OCI-LY7 (cell line): ENCODE results near the gene MXD1. TPM values are rescaled to one million over a fixed set of nuclear protein-coding genes. Genes with fewer than 3 reads are reported as not detected.

Experiments used
- BruUV-seq: library from RNA; stranded (reverse); fragments of 400-500 nt; replicated peaks from 2 replicates; lab custom pipeline; 2021; lab: Mats Ljungman, UMichigan
- CTCF ChIA-PET: fragments of 300-600 bp; sonication (Branson Sonifier 250); formaldehyde crosslinking; loops from one replicate; lab custom pipeline; 2022; ENCODE audit warnings: antibody characterized with exemption; ENCODE audit not compliant: unreplicated experiment; lab: Charles Lee
- POLR2A ChIA-PET: fragments of 300-600 bp; sonication (Branson Sonifier 250); formaldehyde crosslinking; loops from one replicate; lab custom pipeline; 2022; ENCODE audit warnings: antibody characterized with exemption; lab: Charles Lee
- DNase-seq: peaks from one replicate; pipeline ENCODE4 v3.0.0-alpha.2; 2015; ENCODE audit warnings: low spot score
- H2AFZ ChIP-seq: fragments of 200-600 bp; sonication (generic), shearing (Covaris generic); 2 replicates; pipeline ENCODE4 v1.6.1; 2014; ENCODE audit warnings: mild to moderate bottlenecking, antibody characterized with exemption, low read length, moderate library complexity
- H3K27ac ChIP-seq: fragments of 200-600 bp; sonication (generic); 2 replicates; pipeline ENCODE4 v1.5.1; 2014; ENCODE audit warnings: mixed run types, low read depth, mild to moderate bottlenecking, moderate library complexity, low read length, inconsistent platforms; ENCODE audit not compliant: poor library complexity, severe bottlenecking
- H3K36me3 ChIP-seq: fragments of 200-600 bp; sonication (generic); 2 replicates; pipeline ENCODE4 v1.6.1; 2014; ENCODE audit warnings: mild to moderate bottlenecking, antibody characterized with exemption, low read length, moderate library complexity, mixed read lengths; ENCODE audit not compliant: insufficient read depth
- H3K4me1 ChIP-seq: fragments of 200-600 bp; sonication (generic); 2 replicates; pipeline ENCODE4 v1.5.1; 2014; ENCODE audit warnings: mild to moderate bottlenecking, low read length; ENCODE audit not compliant: insufficient read depth, poor library complexity, severe bottlenecking
- H3K4me2 ChIP-seq: fragments of 200-600 bp; sonication (generic); 2 replicates; pipeline ENCODE4 v1.6.1; 2014; ENCODE audit warnings: mild to moderate bottlenecking, low read length
- H3K4me3 ChIP-seq: fragments of 200-600 bp; sonication (generic); 2 replicates; pipeline ENCODE4 v1.5.1; 2014; ENCODE audit warnings: mild to moderate bottlenecking, low read depth, low read length; ENCODE audit not compliant: poor library complexity, severe bottlenecking
- H3K79me2 ChIP-seq: fragments of 200-600 bp; sonication (generic); 2 replicates; pipeline ENCODE4 v1.6.1; 2016; ENCODE audit warnings: low read depth, mild to moderate bottlenecking, low read length, moderate library complexity, mixed read lengths; ENCODE audit not compliant: insufficient read depth
- H3K9me2 ChIP-seq: fragments of 200-600 bp; sonication (generic); 2 replicates; pipeline ENCODE4 v1.6.1; 2016; ENCODE audit warnings: mild to moderate bottlenecking, low read length, mixed read lengths; ENCODE audit not compliant: insufficient read depth
- H3K9me3 ChIP-seq: fragments of 200-600 bp; sonication (generic); 2 replicates; pipeline ENCODE4 v1.6.1; 2014; ENCODE audit warnings: mild to moderate bottlenecking, mixed run types, low read length, mixed read lengths
- H4K20me1 ChIP-seq: fragments of 200-600 bp; sonication (generic); 2 replicates; pipeline ENCODE4 v1.6.1; 2014; ENCODE audit warnings: mild to moderate bottlenecking, antibody characterized with exemption, low read length, moderate library complexity, mixed read lengths; ENCODE audit not compliant: insufficient read depth
- EZH2phosphoT487 ChIP-seq: fragments of 200-600 bp; sonication (generic); IDR thresholded peaks from 2 replicates; pipeline ENCODE4 v1.6.1; 2018; ENCODE audit warnings: low read depth, borderline replicate concordance, mild to moderate bottlenecking, mixed run types, antibody characterized with exemption, low read length, moderate library complexity, mixed read lengths
- intact Hi-C: fragments of 100-400 bp; cut with micrococcal nuclease; formaldehyde crosslinking; loops from one replicate; pipeline ENCODE4 v1.10.0; 2022; ENCODE audit not compliant: unreplicated experiment
- total RNA-seq, 2 experiments: library from RNA; depleted of rRNA in 1 of 2; stranded (reverse); fragments of >200 nt in 1 of 2; shearing (Covaris generic) in 1 of 2; gene quantifications; 2 replicates each; pipeline ENCODE4 v1.2.3, GENCODE V29; 2014 to 2022
- TF ChIP-seq, protein P1 (sequence below): fragments of 200-600 bp; sonication (generic); conservative IDR thresholded peaks from 2 replicates; pipeline ENCODE4 v1.5.1; 2014; ENCODE audit warnings: mild to moderate bottlenecking, antibody characterized with exemption, low read length, moderate library complexity, mixed read lengths

The MXD1 gene
- total RNA-seq, 2 experiments from 2014 or later = 2.2 to 2.9 TPM

DNA sequence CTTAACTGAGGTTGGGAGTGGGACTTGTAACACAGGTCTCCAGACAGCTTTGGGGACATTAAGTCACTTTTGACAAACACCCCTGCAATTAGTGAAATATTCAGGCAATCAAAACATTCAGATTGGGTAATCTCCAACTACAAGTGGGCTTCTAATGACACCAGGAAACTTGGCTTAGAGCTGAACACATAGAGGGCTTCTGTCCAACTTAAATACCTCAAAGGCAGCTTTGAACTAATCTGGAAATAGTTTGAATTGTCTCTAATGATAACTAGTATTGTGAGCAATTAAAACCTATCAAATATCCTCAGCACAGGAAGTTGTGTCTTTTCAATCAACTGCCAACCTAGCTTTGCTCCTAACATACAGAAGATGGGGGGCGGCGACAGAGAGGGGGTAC is 51.6 kb downstream of the MXD1 start:
- Histone ChIP-seq H4K20me1 (no peaks in the 10 kb centered on the region), H3K4me3 (no peak overlapping the region), H3K4me1 (no peaks in the 10 kb centered on the region), H3K27ac (no peak overlapping the region), H3K9me3 (no peaks in the 10 kb centered on the region), H3K4me2 (no peak overlapping the region), H2AFZ (no peak overlapping the region), H3K9me2 (no peaks in the 10 kb centered on the region), H3K36me3 (no peaks in the 10 kb centered on the region), H3K79me2 (no peaks in the 10 kb centered on the region)
- TF ChIP-seq, protein P1, sequence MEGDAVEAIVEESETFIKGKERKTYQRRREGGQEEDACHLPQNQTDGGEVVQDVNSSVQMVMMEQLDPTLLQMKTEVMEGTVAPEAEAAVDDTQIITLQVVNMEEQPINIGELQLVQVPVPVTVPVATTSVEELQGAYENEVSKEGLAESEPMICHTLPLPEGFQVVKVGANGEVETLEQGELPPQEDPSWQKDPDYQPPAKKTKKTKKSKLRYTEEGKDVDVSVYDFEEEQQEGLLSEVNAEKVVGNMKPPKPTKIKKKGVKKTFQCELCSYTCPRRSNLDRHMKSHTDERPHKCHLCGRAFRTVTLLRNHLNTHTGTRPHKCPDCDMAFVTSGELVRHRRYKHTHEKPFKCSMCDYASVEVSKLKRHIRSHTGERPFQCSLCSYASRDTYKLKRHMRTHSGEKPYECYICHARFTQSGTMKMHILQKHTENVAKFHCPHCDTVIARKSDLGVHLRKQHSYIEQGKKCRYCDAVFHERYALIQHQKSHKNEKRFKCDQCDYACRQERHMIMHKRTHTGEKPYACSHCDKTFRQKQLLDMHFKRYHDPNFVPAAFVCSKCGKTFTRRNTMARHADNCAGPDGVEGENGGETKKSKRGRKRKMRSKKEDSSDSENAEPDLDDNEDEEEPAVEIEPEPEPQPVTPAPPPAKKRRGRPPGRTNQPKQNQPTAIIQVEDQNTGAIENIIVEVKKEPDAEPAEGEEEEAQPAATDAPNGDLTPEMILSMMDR = no peak
- no peak for TF ChIP-seq EZH2phosphoT487
- no peak for DNase-seq
- POLR2A ChIA-PET = interaction anchor here (0.6 kb wide), 1 partner anchor 72 kb away, joined by 3 read pairs; no protein-coding TSS in a partner anchor
- CTCF ChIA-PET = no interaction called here
- intact Hi-C loops = no loop called here
- BruUV-seq = no TSS peak

- Histone ChIP-seq H3K36me3 (no peaks in the 10 kb centered on the region), H3K9me2 (no peaks in the 10 kb centered on the region), H3K4me3 (no peak overlapping the region), H3K4me2 (no peak overlapping the region), H3K4me1 (no peaks in the 10 kb centered on the region), H3K79me2 (no peaks in the 10 kb centered on the region), H4K20me1 (no peaks in the 10 kb centered on the region), H3K9me3 (no peaks in the 10 kb centered on the region), H2AFZ (no peak overlapping the region), H3K27ac (no peak overlapping the region)
- TF ChIP-seq EZH2phosphoT487 = no peak
- DNase-seq = no peak
- no TSS peak for BruUV-seq
- POLR2A ChIA-PET = no interaction called here
- CTCF ChIA-PET = no interaction called here
- intact Hi-C loops = no loop called here
Measured at GRCh38 chr2:69968609-69969008, 53.7 kb downstream of the MXD1 start.

GRCh38 chr2:69969126-69969983 is 54.4 kb downstream of the MXD1 start:
- H2AFZ ChIP-seq = no peak overlapping the region
- no peaks in the 10 kb centered on the region for H3K79me2 ChIP-seq
- H3K36me3 ChIP-seq = no peaks in the 10 kb centered on the region
- POLR2A ChIA-PET = no interaction called here
- H3K4me3 ChIP-seq = no peak overlapping the region
- no peaks in the 10 kb centered on the region for H3K4me1 ChIP-seq
- DNase-seq = no peak
- no peaks in the 10 kb centered on the region for H3K9me3 ChIP-seq
- H3K9me2 ChIP-seq = no peaks in the 10 kb centered on the region
- BruUV-seq = no TSS peak
- H3K4me2 ChIP-seq = no peak overlapping the region
- TF ChIP-seq, protein P1 = no peak
- TF ChIP-seq EZH2phosphoT487 = no peak
- CTCF ChIA-PET = no interaction called here
- intact Hi-C loops = no loop called here
- H3K27ac ChIP-seq = no peak overlapping the region
- H4K20me1 ChIP-seq = no peaks in the 10 kb centered on the region
